Endothelial cell of umbilical vein (primary cell): ENCODE data around the gene MAP3K12. TPM values are rescaled to one million over a fixed set of nuclear protein-coding genes. Genes with fewer than 3 reads are reported as not detected.

ENCODE experiments used
- BruUV-seq: library from RNA; stranded (reverse); fragments of 400-500 nt; replicated peaks from 2 replicates; lab custom pipeline; 2021; lab: Mats Ljungman, UMichigan
- CTCF ChIA-PET: fragments of 300-600, 350-600 bp; sonication (Branson Sonifier 250); formaldehyde crosslinking; loops from one replicate; lab custom pipeline; 2021; ENCODE audit warnings: antibody characterized with exemption, inconsistent platforms; lab: Charles Lee
- POLR2A ChIA-PET: fragments of 300-600, 350-600 bp; sonication (Branson Sonifier 250); formaldehyde crosslinking; loops from one replicate; lab custom pipeline; 2021; ENCODE audit warnings: antibody characterized with exemption, inconsistent platforms; lab: Charles Lee
- DNase-seq: peaks from one replicate; pipeline ENCODE4 v3.0.0-alpha.2; 2011; ENCODE audit warnings: low read depth, low spot score
- FAIRE-seq: peaks from 2 replicates; lab custom pipeline; 2011; peaks lifted over from hg19 to GRCh38; lab: Jason Lieb, UNC
- H2AFZ ChIP-seq: 2 replicates; pipeline ENCODE4 v1.6.0; 2012; ENCODE audit warnings: low read depth, low read length, control low read depth, inconsistent platforms
- H3K27ac ChIP-seq: 2 replicates; pipeline ENCODE4 v1.5.1; 2011; ENCODE audit warnings: low read depth, mild to moderate bottlenecking, control low read depth, low read length, moderate library complexity; ENCODE audit not compliant: insufficient read depth
- H3K27me3 ChIP-seq, 2 experiments: 2 replicates each; pipeline versions ENCODE4 v1.6.0 to v1.6.1; 2011; ENCODE audit warnings: low read length in 2 of 2, mixed read lengths in 1 of 2; ENCODE audit not compliant: control insufficient read depth in 2 of 2, insufficient read depth in 2 of 2
- H3K36me3 ChIP-seq, 2 experiments: 2 replicates in 1 of 2; 3 replicates in 1 of 2; pipeline ENCODE4 v1.5.1; 2011; ENCODE audit warnings: low read length in 2 of 2, mild to moderate bottlenecking in 1 of 2, moderate library complexity in 1 of 2; ENCODE audit not compliant: control insufficient read depth in 2 of 2, insufficient read depth in 2 of 2; ENCODE audit errors: extremely low read depth in 1 of 2
- H3K4me1 ChIP-seq: 3 replicates; pipeline ENCODE4 v1.5.1; 2011; ENCODE audit warnings: mild to moderate bottlenecking, low read length; ENCODE audit not compliant: control insufficient read depth, insufficient read depth; ENCODE audit errors: extremely low read depth
- H3K4me2 ChIP-seq: 2 replicates; pipeline ENCODE4 v1.6.1; 2011; ENCODE audit warnings: low read length, control low read depth, mixed read lengths; ENCODE audit not compliant: insufficient read depth
- H3K4me3 ChIP-seq, 3 experiments: fragments of 200-600 bp in 1 of 3; sonication (generic), shearing (Covaris generic) in 1 of 3; replicated peaks in 1 of 3; 2 replicates each; pipeline ENCODE4 v1.5.1; 2011 to 2016; ENCODE audit warnings: control low read depth in 3 of 3, low read length in 3 of 3, mild to moderate bottlenecking in 2 of 3, inconsistent platforms in 1 of 3, low read depth in 1 of 3, moderate library complexity in 1 of 3; ENCODE audit not compliant: insufficient read depth in 1 of 3
- H3K79me2 ChIP-seq: 2 replicates; pipeline ENCODE4 v1.6.0; 2012; ENCODE audit warnings: low read length, inconsistent platforms; ENCODE audit not compliant: control insufficient read depth, insufficient read depth
- H3K9ac ChIP-seq: replicated peaks from 2 replicates; pipeline ENCODE3; 2011; ENCODE audit warnings: low read length, control low read depth; ENCODE audit not compliant: insufficient read depth; ENCODE audit errors: extremely low read depth
- H3K9me1 ChIP-seq: replicated peaks from 3 replicates; pipeline ENCODE4 v1.6.0; 2011; ENCODE audit warnings: mild to moderate bottlenecking, low read length; ENCODE audit not compliant: control insufficient read depth, insufficient read depth; ENCODE audit errors: extremely low read depth
- H3K9me3 ChIP-seq: replicated peaks from 2 replicates; pipeline ENCODE4 v1.5.1; 2012; ENCODE audit warnings: low read length, inconsistent platforms; ENCODE audit not compliant: control insufficient read depth, insufficient read depth
- H4K20me1 ChIP-seq: replicated peaks from 2 replicates; pipeline ENCODE3; 2011; ENCODE audit warnings: mild to moderate bottlenecking, low read length; ENCODE audit not compliant: control insufficient read depth, insufficient read depth; ENCODE audit errors: extremely low read depth
- CTCF ChIP-seq, 2 donors: IDR thresholded peaks; 1 replicate in 1 of 2; 2 replicates in 1 of 2; pipeline ENCODE4 v1.5.1; 2011; ENCODE audit warnings: low read length in 2 of 2, mild to moderate bottlenecking in 2 of 2, moderate library complexity in 2 of 2, control low read depth in 1 of 2, inconsistent platforms in 1 of 2, low read depth in 1 of 2; ENCODE audit not compliant: insufficient read depth in 1 of 2; ENCODE audit errors: extremely low read depth in 1 of 2
- EZH2 ChIP-seq: IDR thresholded peaks from 2 replicates; pipeline ENCODE4 v1.6.1; 2012; ENCODE audit warnings: borderline replicate concordance, low read depth, mild to moderate bottlenecking, moderate library complexity, low read length, inconsistent platforms; ENCODE audit not compliant: severe bottlenecking
- FOS ChIP-seq: IDR thresholded peaks from 2 replicates; pipeline ENCODE4 v1.6.1; 2011; ENCODE audit warnings: mild to moderate bottlenecking, low read length, moderate library complexity, borderline replicate concordance; ENCODE audit not compliant: insufficient read depth
- GATA2 ChIP-seq: IDR thresholded peaks from 2 replicates; pipeline ENCODE4 v1.7.0; 2011; ENCODE audit warnings: low read depth, mild to moderate bottlenecking, moderate library complexity, mixed read lengths, low read length; ENCODE audit not compliant: insufficient read length, insufficient read depth
- JUN ChIP-seq: IDR thresholded peaks from 2 replicates; pipeline ENCODE4 v1.6.1; 2011; ENCODE audit warnings: borderline replicate concordance, low read depth; ENCODE audit not compliant: insufficient read length, insufficient read depth
- MAX ChIP-seq: IDR thresholded peaks from 2 replicates; pipeline ENCODE4 v1.6.1; 2011; ENCODE audit not compliant: insufficient read depth, insufficient read length
- MYC ChIP-seq: IDR thresholded peaks from one replicate; pipeline ENCODE4 v1.6.1; 2011; ENCODE audit warnings: mild to moderate bottlenecking, low read depth, low read length
- POLR2A ChIP-seq: IDR thresholded peaks from 2 replicates; pipeline ENCODE4 v1.6.1; 2012; ENCODE audit warnings: low read depth, mild to moderate bottlenecking, control low read depth, low read length
- POLR2AphosphoS5 ChIP-seq: IDR thresholded peaks from 2 replicates; pipeline ENCODE4 v1.6.1; 2012; ENCODE audit warnings: low read depth, mild to moderate bottlenecking, control low read depth, low read length, moderate library complexity; ENCODE audit not compliant: insufficient read depth
- dilution Hi-C: fragments of 300-500 bp; cut with MboI; formaldehyde crosslinking; loops from one replicate; pipeline ENCODE4 v1.15.0; 2019; ENCODE audit warnings: low sequenced_read_pairs; ENCODE audit not compliant: extremely low pct_ligation_motif_present
- intact Hi-C: fragments of 100-400 bp; cut with micrococcal nuclease; formaldehyde crosslinking; loops from one replicate; pipeline ENCODE4 v1.10.0; 2022
- polyA plus RNA-seq, 4 experiments: library from polyadenylated mRNA; depleted of rRNA in 3 of 4; stranded (reverse) in 3 of 4; unstranded in 1 of 4; fragments of >200 nt; gene quantifications; 2 replicates each; pipeline versions ENCODE4 v1.2.1 to v1.2.3, GENCODE V29; 2011 to 2012; ENCODE audit warnings: missing spikeins in 1 of 4
- total RNA-seq: library from RNA; stranded (reverse); gene quantifications from 2 replicates; pipeline ENCODE4 v1.2.3, GENCODE V29; 2021

Gene MAP3K12
- total and polyA plus RNA-seq, 2 donors (not counting 3 experiments of a cell fraction or from before 2014, with no cell fraction given), result 29.3 to 66.2 TPM

- H3K4me2 ChIP-seq, result no peak overlapping the region
- no peak overlapping the region for H3K9ac ChIP-seq
- CTCF ChIA-PET, result no interaction called here
- DNase-seq (no peak), FAIRE-seq (no peak)
- H4K20me1 ChIP-seq, result peaks cover 15% of the 10 kb centered on the region
- POLR2A ChIA-PET, result no interaction called here
- no peaks in the 10 kb centered on the region for H3K27me3 ChIP-seq
- H3K4me1 ChIP-seq, result no peaks in the 10 kb centered on the region
- intact Hi-C loops (no loop called here), dilution Hi-C loops (no loop called here)
- no peaks in the 10 kb centered on the region for H3K9me3 ChIP-seq
- no TSS peak for BruUV-seq
- H3K9me1 ChIP-seq, result no peaks in the 10 kb centered on the region
- H3K27ac ChIP-seq, result no peak overlapping the region
- peaks cover 87% of the 10 kb centered on the region for H3K79me2 ChIP-seq
- no peak overlapping the region for H2AFZ ChIP-seq
- TF ChIP-seq MAX (no peak), EZH2 (no peak), JUN (no peak), MYC (no peak), POLR2AphosphoS5 (no peak), FOS (no peak), POLR2A (no peak), CTCF (IDR thresholded peaks at IDR 0.05; ENCODE audit: extremely low read depth in 1 of 2, insufficient read depth in 1 of 2, low read depth in 1 of 2, low read length in 2 of 2) (no peak), GATA2 (no peak)
- peaks cover 60 to 76% of the 10 kb centered on the region in 2 experiments for H3K36me3 ChIP-seq
- no peak overlapping the region for H3K4me3 ChIP-seq
These were observed 38.2 kb downstream of the MAP3K12 start for GRCh38 chr12:53461059-53461458.
